GM18502 (cell line): ENCODE data around the gene SERPIND1.
A peak's percentile ranks its signal among the peaks of the same experiment; 100 is the strongest.
"Not testable (repeated sequence)": the region's sequence is repeated elsewhere in the genome, so short reads cannot be mapped to it uniquely, and the experiment has no call there.

Source experiments
- ATAC-seq: cut with Tn5 transposase; IDR thresholded peaks from one replicate; pipeline ENCODE4 v1.9.1; 2021; ENCODE audit warnings: mild to moderate bottlenecking; ENCODE audit not compliant: unreplicated experiment, poor library complexity

SERPIND1 gene

DNA sequence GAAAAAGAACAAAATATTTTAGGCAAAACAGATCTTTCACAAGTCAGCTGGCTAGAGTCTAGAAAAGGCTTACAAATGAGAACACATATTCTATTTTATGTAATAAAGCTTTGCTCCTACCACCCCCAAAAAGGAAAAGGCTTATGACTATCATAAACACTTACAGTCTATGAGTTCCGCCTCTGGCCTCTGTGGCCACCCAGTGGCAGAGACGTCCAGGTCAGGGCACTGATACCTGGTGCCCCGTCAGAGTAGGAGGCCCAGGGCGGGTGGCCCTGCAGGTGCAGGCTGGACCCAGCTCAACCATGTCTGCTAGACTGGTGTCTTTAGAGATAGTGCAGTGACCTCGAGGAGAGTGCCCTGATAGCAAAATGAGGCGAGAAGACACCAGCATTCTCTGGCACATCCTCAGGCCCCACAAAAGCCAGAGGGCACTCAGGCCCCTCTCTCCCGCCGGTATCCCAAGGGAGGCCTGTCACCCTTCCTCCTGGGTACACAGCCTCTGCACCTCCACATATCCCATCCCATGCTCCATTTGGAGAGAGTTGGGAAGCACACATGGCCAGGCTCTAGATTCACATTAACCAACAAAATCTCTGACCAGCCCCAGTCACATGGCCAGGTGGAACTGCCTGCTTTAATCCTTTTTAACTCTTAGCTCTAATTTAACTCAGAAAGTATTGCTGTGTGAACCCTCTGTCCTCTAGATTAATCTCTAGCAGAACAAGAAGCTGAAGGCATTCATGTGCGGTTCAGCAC lies 27.3 kb upstream of the SERPIND1 start:
- no peak for ATAC-seq

DNA sequence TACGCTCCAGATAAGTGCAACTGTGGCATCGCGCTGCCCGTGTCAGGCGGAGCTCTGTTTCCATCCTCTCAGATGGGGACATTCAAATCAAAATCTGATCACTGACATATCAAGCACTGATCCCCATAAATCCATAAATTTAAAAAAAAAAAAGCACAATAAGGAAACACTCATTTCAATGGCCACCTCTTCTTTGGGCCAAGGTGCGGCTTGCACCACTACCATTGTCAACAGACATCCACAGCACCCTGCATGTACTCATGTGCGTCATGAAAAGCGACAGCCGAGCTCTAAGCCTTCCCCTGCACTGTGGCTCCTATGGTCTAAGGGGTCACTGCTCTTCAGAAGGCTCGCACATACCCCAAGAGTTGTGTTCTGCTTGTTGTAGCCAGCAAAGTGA lies 26.7 kb upstream of the SERPIND1 start:
- no peak for ATAC-seq

- no peak for ATAC-seq
These were observed 25.8 kb upstream of the SERPIND1 start for GRCh38 chr22:20748082-20748481.

DNA sequence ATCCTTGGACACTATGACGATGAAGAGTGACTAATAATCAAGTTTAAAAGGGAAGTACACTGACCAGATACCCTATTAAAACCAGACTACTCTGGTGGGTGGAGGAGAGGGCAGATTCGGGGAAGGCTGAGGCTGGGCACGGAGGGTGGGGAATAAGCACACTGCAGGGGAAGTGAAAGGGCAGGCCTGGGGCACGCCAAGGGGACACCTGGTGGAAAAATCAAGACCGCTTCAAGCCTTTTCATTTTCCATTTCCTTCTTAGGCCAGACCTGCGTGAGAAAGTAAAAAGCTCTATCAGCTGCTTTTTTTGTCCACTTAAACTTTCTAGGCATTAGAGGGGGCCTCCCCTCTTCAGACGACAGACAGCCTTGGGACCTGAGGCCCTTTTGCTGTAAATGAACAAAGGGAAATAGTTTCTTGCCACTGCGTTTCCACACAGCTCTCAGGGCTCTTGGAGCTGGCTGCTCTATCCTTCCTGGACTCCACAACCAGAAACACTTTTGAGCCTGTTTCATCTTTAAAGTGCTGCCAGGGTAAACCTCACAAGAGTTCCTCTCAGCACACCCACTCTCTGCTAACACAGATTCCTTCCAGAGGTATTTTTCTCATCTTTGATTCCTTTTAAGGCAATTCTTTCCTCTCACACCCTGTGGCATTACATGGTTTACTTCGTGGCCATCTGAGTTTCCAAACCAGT lies 25.0 kb upstream of the SERPIND1 start:
- ATAC-seq: peak; percentile 68

DNA sequence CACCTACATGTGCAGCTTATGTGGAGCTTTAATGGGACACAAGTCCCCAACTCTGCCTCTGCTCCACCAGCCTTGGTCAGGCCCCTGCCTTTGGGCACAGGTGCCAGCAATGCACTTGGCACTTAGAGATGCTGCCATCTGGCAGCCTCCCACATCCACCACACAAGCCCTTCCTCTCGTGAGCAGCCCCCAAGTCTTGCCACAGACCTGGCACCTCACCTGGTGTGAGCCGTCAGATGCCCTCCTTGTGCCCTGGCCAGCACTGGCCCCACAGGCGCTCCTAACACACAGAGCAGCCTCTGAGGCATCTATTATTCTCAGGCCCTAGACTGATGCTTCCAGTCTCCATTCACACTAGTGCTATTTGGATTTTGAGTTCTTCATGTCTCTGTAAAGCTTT lies 24.5 kb upstream of the SERPIND1 start:
- peak; percentile 6 for ATAC-seq

- no peak for ATAC-seq
These were observed 23.3 kb upstream of the SERPIND1 start for GRCh38 chr22:20750461-20751184.

- no peak for ATAC-seq
These were observed 22.6 kb upstream of the SERPIND1 start for GRCh38 chr22:20751185-20751851.

- no peak for ATAC-seq
These were observed 21.7 kb upstream of the SERPIND1 start for GRCh38 chr22:20752104-20752741.

DNA sequence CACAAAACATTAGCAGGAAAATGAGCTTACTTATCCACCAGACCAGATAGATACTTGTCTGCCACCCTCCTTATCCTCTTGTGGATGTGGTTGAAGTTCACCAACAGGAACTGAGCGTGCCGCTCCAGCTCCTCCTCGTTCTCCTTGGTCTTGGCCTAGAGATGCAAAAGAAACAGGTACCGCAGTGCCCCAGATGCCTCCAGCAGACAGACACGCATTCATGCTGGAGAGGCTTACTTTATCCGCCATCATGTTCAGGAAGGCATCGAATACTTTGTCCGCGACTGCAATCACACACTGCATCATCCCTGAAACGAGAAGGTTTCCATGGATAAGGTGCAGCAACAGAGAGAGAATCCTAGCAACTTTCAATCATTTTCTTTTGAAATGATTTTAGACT lies 21.0 kb upstream of the SERPIND1 start:
- ATAC-seq: no peak

GRCh38 chr22:20756846-20757245 lies 17.1 kb upstream of the SERPIND1 start:
- no peak for ATAC-seq

- no peak for ATAC-seq
These were observed 15.2 kb upstream of the SERPIND1 start for GRCh38 chr22:20758688-20759087.

GRCh38 chr22:20760084-20760483 lies 13.8 kb upstream of the SERPIND1 start:
- no peak for ATAC-seq

- ATAC-seq: no peak
These were observed 12.4 kb upstream of the SERPIND1 start for GRCh38 chr22:20761536-20761935.

DNA sequence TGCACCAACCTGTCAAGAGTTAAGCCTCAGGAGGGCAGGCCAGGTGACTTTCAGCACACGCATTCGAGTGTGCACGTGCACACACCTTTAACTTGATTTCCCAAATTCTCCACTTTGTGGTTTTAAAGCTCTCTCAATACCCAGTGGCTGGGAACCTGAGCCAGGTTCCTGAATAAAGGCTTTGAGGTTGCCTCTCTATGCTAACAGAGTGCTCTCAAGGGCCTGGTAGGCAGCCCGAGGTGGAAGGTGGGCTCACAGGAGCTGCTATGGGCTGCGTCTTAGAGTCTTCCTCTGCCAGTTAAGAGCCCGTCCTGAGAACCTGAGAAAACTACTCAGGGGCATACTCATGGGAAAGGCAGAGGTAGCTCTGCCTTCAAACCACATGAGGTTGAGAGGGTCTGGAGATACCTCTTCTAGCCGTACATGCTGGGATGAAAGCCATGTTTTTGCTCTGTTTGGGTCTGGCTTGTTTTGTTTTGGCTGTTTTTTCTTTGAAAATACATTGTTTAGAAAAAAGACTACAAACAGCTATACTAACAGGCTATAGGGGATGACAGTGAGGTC lies 11.6 kb upstream of the SERPIND1 start:
- no peak for ATAC-seq

DNA sequence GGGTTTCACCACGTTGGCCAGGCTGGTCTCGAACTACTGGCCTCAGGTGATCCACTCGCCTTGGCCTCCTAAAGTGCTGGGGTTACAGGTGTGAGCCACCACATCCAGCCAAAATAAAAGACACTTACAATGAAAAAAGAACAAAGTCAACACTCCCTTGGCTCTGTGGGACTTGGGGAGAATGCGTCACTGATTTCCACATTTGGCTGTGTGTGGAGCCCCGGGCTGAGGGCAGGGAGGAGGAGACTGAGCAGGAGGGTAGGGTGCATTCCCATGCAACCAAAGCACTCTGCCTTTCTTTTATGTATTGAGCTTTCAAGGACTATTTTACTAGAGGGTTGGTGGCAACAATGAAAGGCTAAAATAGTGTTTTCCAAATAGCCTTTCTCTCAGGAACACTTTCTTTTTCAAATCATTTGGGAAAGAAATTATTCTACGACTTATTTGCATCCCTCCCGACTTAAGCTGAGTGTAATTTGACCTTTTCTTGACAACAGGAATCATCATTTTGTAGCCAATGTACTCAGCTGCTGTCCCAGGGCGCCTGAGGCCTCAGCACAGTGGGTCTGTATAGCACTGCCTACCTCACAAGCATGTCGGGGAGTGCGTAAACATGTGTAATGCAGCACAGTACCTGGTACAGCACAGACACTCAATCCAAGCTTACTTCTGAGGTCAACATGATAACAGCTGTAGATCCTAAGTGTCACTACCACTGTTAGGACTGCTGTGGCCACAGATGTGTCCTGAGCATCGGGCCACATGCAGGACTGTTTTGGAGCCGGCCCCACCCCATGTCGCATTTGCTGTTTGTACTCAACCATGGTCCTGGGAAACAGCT lies 10.1 kb upstream of the SERPIND1 start:
- no peak for ATAC-seq

DNA sequence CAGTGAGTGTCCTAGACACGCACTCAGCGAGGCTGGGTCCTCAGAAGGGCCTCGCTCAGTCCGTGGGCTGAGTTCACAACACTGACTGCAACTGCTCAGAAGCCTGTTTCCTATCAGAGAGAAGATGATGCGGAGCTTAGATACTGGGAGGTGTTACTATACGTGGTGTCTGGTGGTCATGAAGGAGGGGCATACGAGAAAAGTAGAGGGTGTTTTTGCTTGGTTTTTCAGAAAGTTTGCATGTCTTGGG lies 9.5 kb upstream of the SERPIND1 start:
- ATAC-seq: no peak

GRCh38 chr22:20764729-20765128 lies 9.2 kb upstream of the SERPIND1 start:
- ATAC-seq: no peak

DNA sequence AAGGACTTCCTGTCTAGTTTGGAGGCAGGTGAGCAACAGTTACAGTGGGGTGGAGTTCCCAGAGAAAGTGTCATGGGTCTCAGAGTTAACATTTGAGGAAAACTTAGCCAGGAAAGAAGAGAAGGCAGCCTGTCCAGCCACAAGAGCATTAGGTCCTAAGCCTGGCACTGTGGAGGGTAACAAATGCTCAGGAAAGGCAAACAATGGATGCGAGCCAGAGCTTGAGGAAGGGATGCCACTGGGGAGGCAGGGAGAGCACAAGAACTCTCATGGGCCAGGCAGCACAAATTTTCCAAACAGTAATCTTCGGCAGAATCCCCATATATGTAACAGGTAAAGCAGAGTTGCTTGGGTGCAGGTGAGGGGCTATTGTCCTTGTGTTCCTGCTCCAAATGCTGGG lies 8.0 kb upstream of the SERPIND1 start:
- no peak for ATAC-seq

DNA sequence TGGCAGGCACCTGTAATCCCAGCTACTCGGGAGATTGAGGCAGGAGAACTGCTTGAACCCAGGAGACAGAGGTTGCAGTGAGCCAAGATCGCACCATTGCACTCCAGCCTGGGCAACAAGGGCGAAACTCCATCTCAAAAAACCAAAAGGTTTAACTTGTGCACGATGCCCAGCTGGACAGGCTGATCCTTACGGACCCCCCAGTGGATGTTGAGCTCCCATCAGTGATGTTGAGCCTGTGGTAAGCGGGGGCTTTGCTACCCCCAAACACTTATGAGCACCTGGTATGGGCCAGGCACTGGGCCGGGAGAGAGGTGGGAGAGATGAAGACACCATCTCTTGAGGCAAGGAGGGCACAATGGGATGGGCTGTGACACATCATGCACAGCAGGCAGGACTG lies 7.4 kb upstream of the SERPIND1 start:
- ATAC-seq: no peak

DNA sequence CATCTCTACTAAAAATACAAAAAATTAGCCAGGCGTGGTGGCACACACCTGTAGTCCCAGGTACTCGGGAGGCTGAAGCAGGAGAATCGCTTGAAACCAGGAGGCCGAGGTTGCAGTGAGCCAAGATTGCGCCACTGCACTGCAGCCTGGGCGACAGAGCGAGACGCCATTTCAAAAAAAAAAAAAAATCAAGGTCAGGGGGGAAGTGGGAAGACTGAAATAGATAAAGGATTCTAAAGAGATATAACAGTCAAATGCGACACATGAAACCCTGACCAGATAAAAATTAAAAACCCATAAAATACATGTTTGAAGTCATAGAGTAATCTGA lies 4.5 kb upstream of the SERPIND1 start:
- not testable (repeated sequence) for ATAC-seq
